22Rv1 (cell line): ENCODE measurements around the gene AXIN1.

ENCODE experiments used
- CTCF ChIP-seq: fragments of 450-650 bp; IDR thresholded peaks from 2 replicates; pipeline ENCODE4 v1.5.1; 2017; ENCODE audit warnings: mild to moderate bottlenecking
- ZFX ChIP-seq: fragments of 450-650 bp; IDR thresholded peaks from 2 replicates; pipeline ENCODE4 v1.6.1; 2017; ENCODE audit warnings: antibody characterized with exemption, borderline replicate concordance

- TF ChIP-seq CTCF (no peak), ZFX (no peak)
These were observed 46.5 kb downstream of the AXIN1 start for GRCh38 chr16:305916-306626.
